Testis (tissue), 3 donors: ENCODE results near the gene IL17RE. TPM values are rescaled to one million over a fixed set of nuclear protein-coding genes. Genes with fewer than 3 reads are reported as not detected.

Experiments
- DNase-seq: peaks from one replicate; pipeline ENCODE4 v3.0.0-alpha.2; 2019
- H3K27ac ChIP-seq, 2 donors: fragments of 200-600 bp; sonication (generic); one replicate each; pipeline ENCODE4 v1.5.1; 2019
- H3K27me3 ChIP-seq: fragments of 200-600 bp; sonication (generic); one replicate; pipeline ENCODE4 v1.5.1; 2019
- H3K36me3 ChIP-seq: fragments of 200-600 bp; sonication (generic); one replicate; pipeline ENCODE4 v1.5.1; 2017; ENCODE audit warnings: low read depth; ENCODE audit errors: missing control alignments
- H3K4me1 ChIP-seq: fragments of 200-600 bp; sonication (generic); one replicate; pipeline ENCODE4 v1.5.1; 2019
- H3K4me3 ChIP-seq, 2 donors: fragments of 200-600 bp; sonication (generic); one replicate each; pipeline ENCODE4 v1.5.1; 2017 to 2019
- H3K9me3 ChIP-seq: fragments of 200-600 bp; sonication (generic); one replicate; pipeline ENCODE4 v1.5.1; 2017
- POLR2A ChIP-seq: fragments of 450-650 bp; IDR thresholded peaks from one replicate; pipeline ENCODE4 v1.6.1; 2017; ENCODE audit warnings: antibody characterized with exemption, mild to moderate bottlenecking, moderate library complexity
- WGBS, 2 donors: methylation state at CpG; one replicate each; pipeline ENCODE4 v1.1.5; 2018; 5-methylcytosine and 5-hydroxymethylcytosine counted together
- intact Hi-C: fragments of 100-400 bp; cut with DNase I; formaldehyde crosslinking; loops from one replicate; pipeline ENCODE4 v1.15.1; 2023; ENCODE audit warnings: low total_unique reads
- polyA plus RNA-seq: library from polyadenylated mRNA; stranded (reverse); fragments of 350-450 nt; fragmentation: Illumina TruSeq; extraction: RNeasy Lipid Tissue Mini Kit (QIAGEN cat#74804); gene quantifications from one replicate; pipeline ENCODE4 v1.2.3, GENCODE V29; 2014; ENCODE audit warnings: low read depth, low replicate concordance; ENCODE audit not compliant: insufficient read depth
- total RNA-seq, 2 donors: library from RNA; depleted of rRNA; stranded (reverse); fragments of >200 nt; gene quantifications; one replicate each; pipeline ENCODE4 v1.2.3, GENCODE V29; 2016
- TF ChIP-seq, protein P1 (sequence below), 3 experiments: fragments of 450-650 bp in 2 of 3; fragments of 200-600 bp in 1 of 3; sonication (generic) in 1 of 3; IDR thresholded peaks; one replicate each; pipeline ENCODE4 v1.5.1; 2016 to 2019; ENCODE audit warnings: antibody characterized with exemption in 3 of 3, mild to moderate bottlenecking in 2 of 3, moderate library complexity in 1 of 3

IL17RE gene
- total and polyA plus RNA-seq, 3 donors from 2014 or later, result 0.43 to 1.8 (median 0.79) TPM

DNA sequence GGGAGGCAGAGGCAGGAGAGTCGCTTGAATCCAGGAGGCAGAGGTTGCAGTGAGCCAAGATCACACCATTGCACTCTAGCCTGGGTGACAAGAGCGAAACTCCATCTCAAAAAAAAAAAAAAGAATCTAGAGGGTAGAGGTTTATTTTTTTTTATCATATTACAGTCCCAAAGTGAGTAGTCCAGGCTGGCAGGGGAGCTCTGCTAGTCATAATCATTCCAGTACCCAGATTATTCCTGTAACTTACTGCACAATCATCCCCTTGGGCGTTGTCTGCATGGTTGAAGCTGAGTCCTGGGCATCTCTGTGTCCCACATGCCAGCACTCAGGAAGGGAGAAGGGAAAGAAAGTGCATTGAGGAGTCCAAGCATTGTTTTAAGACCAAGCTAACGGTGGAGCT, 39.5 kb downstream of the IL17RE start:
- Histone ChIP-seq H3K4me1 (no peaks in the 10 kb centered on the region), H3K27ac (no peak overlapping the region), H3K27me3 (no peaks in the 10 kb centered on the region), H3K4me3 (no peak overlapping the region), H3K36me3 (no peaks in the 10 kb centered on the region), H3K9me3 (no peaks in the 10 kb centered on the region)
- TF ChIP-seq, protein P1, sequence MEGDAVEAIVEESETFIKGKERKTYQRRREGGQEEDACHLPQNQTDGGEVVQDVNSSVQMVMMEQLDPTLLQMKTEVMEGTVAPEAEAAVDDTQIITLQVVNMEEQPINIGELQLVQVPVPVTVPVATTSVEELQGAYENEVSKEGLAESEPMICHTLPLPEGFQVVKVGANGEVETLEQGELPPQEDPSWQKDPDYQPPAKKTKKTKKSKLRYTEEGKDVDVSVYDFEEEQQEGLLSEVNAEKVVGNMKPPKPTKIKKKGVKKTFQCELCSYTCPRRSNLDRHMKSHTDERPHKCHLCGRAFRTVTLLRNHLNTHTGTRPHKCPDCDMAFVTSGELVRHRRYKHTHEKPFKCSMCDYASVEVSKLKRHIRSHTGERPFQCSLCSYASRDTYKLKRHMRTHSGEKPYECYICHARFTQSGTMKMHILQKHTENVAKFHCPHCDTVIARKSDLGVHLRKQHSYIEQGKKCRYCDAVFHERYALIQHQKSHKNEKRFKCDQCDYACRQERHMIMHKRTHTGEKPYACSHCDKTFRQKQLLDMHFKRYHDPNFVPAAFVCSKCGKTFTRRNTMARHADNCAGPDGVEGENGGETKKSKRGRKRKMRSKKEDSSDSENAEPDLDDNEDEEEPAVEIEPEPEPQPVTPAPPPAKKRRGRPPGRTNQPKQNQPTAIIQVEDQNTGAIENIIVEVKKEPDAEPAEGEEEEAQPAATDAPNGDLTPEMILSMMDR (IDR thresholded peaks at IDR 0.05), result no peak
- no peak for TF ChIP-seq POLR2A
- WGBS, 2 donors, result 85 to 91% methylated on average over 4 of the region's 4 CpGs
- intact Hi-C loops, result no loop called here
- no peak for DNase-seq

DNA sequence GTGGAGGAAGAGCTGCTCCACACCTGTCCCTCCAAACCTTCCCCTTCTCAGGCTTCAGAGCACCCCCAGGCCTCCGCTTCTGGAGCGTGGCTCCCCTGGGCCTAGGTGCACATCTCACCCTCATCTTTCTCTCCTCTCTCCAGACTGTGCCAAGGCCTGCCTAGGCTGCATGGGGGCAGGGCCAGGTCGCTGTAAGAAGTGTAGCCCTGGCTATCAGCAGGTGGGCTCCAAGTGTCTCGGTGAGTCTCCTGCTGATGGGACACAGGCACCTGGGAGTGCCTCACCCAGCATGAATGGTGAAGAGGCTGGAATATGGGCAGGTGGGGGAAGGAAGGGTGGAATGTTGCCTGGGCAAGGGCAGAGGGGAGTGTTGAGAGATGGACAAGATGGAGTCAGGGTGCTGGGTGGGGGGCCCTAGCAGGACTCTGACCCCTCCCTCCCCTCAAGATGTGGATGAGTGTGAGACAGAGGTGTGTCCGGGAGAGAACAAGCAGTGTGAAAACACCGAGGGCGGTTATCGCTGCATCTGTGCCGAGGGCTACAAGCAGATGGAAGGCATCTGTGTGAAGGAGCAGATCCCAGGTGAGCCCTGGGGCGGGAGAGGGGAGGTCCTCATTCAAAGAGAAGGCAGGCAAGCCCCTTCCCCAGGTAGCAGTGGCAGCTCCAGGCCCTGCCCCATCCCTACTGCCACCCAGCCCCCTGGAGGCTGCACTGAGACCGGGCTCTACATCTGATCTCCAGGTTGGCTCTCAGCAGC, 40.5 kb downstream of the IL17RE start:
- intact Hi-C loops, result no loop called here
- 79 to 82% methylated on average over 6 to 11 of the region's 11 CpGs for WGBS, 2 donors
- H3K4me3 ChIP-seq, result no peak overlapping the region
- H3K36me3 ChIP-seq, result no peaks in the 10 kb centered on the region
- DNase-seq, result no peak
- H3K27ac ChIP-seq, result no peak overlapping the region
- H3K4me1 ChIP-seq, result peaks cover 4% of the 10 kb centered on the region
- H3K9me3 ChIP-seq, result no peaks in the 10 kb centered on the region
- no peak for TF ChIP-seq POLR2A
- TF ChIP-seq, protein P1 (IDR thresholded peaks at IDR 0.05), result no peak
- H3K27me3 ChIP-seq, result no peaks in the 10 kb centered on the region

DNA sequence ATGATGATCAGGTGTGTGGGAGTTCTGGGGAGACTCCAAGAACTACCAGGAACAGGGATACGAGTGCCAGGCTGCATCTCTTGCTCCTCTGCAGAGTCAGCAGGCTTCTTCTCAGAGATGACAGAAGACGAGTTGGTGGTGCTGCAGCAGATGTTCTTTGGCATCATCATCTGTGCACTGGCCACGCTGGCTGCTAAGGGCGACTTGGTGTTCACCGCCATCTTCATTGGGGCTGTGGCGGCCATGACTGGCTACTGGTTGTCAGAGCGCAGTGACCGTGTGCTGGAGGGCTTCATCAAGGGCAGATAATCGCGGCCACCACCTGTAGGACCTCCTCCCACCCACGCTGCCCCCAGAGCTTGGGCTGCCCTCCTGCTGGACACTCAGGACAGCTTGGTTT, 41.6 kb downstream of the IL17RE start:
- Histone ChIP-seq H3K4me3 (no peak overlapping the region), H3K27ac (no peak overlapping the region), H3K9me3 (no peaks in the 10 kb centered on the region), H3K36me3 (no peaks in the 10 kb centered on the region), H3K27me3 (no peaks in the 10 kb centered on the region), H3K4me1 (peaks cover 4% of the 10 kb centered on the region)
- intact Hi-C loops, result no loop called here
- no peak for DNase-seq
- TF ChIP-seq POLR2A, result no peak
- TF ChIP-seq, protein P1 (IDR thresholded peaks at IDR 0.05), result no peak
- WGBS, 2 donors, result 85% methylated on average over 6 to 11 of the region's 11 CpGs

DNA sequence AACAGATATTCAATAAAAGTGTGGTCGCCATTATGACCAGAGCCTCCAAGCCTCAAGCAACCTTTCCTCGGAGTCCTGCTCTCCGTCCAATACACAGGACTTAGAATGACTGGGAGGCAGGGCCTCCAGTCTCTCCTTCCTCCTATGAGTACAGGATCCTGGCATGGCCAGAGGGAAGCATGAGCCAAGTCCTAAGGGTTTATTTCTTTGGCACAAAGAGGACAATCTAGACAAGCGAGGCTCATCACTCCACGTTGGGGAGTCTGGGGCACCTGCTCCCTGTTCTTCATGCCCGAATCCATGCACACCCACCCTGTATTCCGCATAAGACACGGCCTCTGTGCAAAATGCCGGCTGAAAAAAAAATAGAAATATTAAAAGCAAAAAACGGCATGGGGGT, 42.7 kb downstream of the IL17RE start:
- no peaks in the 10 kb centered on the region for H3K9me3 ChIP-seq
- H3K27me3 ChIP-seq, result no peaks in the 10 kb centered on the region
- TF ChIP-seq, protein P1 (IDR thresholded peaks at IDR 0.05), result no peak
- no peak for TF ChIP-seq POLR2A
- H3K36me3 ChIP-seq, result no peaks in the 10 kb centered on the region
- no peak overlapping the region for H3K27ac ChIP-seq
- 60 to 66% methylated on average over 10 of the region's 10 CpGs for WGBS, 2 donors
- peaks cover 4% of the 10 kb centered on the region for H3K4me1 ChIP-seq
- H3K4me3 ChIP-seq, result no peak overlapping the region
- no peak for DNase-seq
- intact Hi-C loops, result no loop called here
